GM18499 (cell line): ENCODE results near the gene FRMD4A.
"Not testable (repeated sequence)": the region's sequence is repeated elsewhere in the genome, so short reads cannot be mapped to it uniquely, and the experiment has no call there.

Experiments used
- ATAC-seq: cut with Tn5 transposase; IDR thresholded peaks from one replicate; pipeline ENCODE4 v1.9.1; 2021; ENCODE audit warnings: moderate number of reproducible peaks; ENCODE audit not compliant: insufficient read depth, unreplicated experiment

The FRMD4A gene

GRCh38 chr10:13969118-13969791 is 361.5 kb downstream of the FRMD4A start:
- no peak for ATAC-seq

- no peak for ATAC-seq
Observed at GRCh38 chr10:13961853-13962252, 368.9 kb downstream of the FRMD4A start.

- ATAC-seq: no peak
Observed at GRCh38 chr10:13961097-13961496, 369.6 kb downstream of the FRMD4A start.

GRCh38 chr10:13960603-13961002 is 370.1 kb downstream of the FRMD4A start:
- no peak for ATAC-seq

- ATAC-seq: no peak
Observed at GRCh38 chr10:13959443-13960359, 371.0 kb downstream of the FRMD4A start.

- ATAC-seq: no peak
Observed at GRCh38 chr10:13957856-13958255, 372.9 kb downstream of the FRMD4A start.

GRCh38 chr10:13956826-13957225 is 373.9 kb downstream of the FRMD4A start:
- ATAC-seq: no peak

- no peak for ATAC-seq
Observed at GRCh38 chr10:13955409-13956068, 375.2 kb downstream of the FRMD4A start.

- ATAC-seq: not testable (repeated sequence)
Observed at GRCh38 chr10:13954195-13954594, 376.5 kb downstream of the FRMD4A start.

- no peak for ATAC-seq
Observed at GRCh38 chr10:13953371-13953770, 377.4 kb downstream of the FRMD4A start.

- no peak for ATAC-seq
Observed at GRCh38 chr10:13950543-13950939, 380.2 kb downstream of the FRMD4A start.

GRCh38 chr10:13949844-13950542 is 380.7 kb downstream of the FRMD4A start:
- ATAC-seq: no peak

GRCh38 chr10:13946209-13946460 is 384.6 kb downstream of the FRMD4A start:
- ATAC-seq: no peak

GRCh38 chr10:13945390-13946208 is 385.1 kb downstream of the FRMD4A start:
- no peak for ATAC-seq

GRCh38 chr10:13944823-13945222 is 385.9 kb downstream of the FRMD4A start:
- ATAC-seq: no peak

GRCh38 chr10:13943735-13944398 is 386.9 kb downstream of the FRMD4A start:
- ATAC-seq: no peak

- no peak for ATAC-seq
Observed at GRCh38 chr10:13942035-13942434, 388.7 kb downstream of the FRMD4A start.

GRCh38 chr10:13939391-13939790 is 391.3 kb downstream of the FRMD4A start:
- no peak for ATAC-seq

GRCh38 chr10:13938950-13939349 is 391.8 kb downstream of the FRMD4A start:
- ATAC-seq: no peak
